Astrocyte (in vitro differentiated cells and primary cell): ENCODE measurements around the gene SLC22A6.

Source experiments
- CTCF ChIP-seq: IDR thresholded peaks from 2 replicates; pipeline ENCODE4 v1.5.1; 2011; ENCODE audit warnings: low read depth, mild to moderate bottlenecking, inconsistent platforms, low read length, moderate library complexity; ENCODE audit not compliant: insufficient read depth
- EZH2 ChIP-seq: IDR thresholded peaks from 2 replicates; pipeline ENCODE4 v1.6.1; 2012; ENCODE audit warnings: mild to moderate bottlenecking, low read length, inconsistent platforms; ENCODE audit not compliant: insufficient read depth

GRCh38 chr11:62988276-62988675, 3.5 kb upstream of the SLC22A6 start:
- no peak for TF ChIP-seq CTCF
- TF ChIP-seq EZH2: no peak
